ENCODE data around the gene CMC2.

DNA sequence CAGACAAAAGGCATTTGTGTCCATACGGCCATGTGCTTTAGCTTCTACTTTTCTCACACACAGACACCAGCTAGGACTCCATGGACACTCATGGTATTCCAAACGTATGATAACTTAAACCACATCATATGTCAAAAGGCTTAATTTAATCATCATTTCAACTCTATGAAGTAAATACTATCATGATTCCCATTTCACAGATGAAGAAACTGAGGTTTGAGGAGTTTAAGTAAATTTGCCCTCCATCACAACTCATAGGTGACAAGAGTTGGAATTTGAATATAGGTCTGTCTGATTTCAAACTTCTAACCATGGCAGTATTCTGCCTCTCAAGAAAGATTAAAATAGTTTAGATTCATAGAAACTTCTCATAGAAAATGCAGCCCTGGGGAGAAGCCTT is 43.8 kb downstream of the CMC2 start:
- TF ChIP-seq CTCF (IDR thresholded peaks at IDR 0.05; ENCODE audit: low read depth, low read length, poor library complexity, severe bottlenecking) (no peak), EZH2phosphoT487 (IDR thresholded peaks at IDR 0.05; ENCODE audit: borderline replicate concordance, low read length) (no peak)
